HL-60 (cell line): ENCODE measurements around the gene C12orf54.
"Not testable (repeated sequence)": the region's sequence is repeated elsewhere in the genome, so short reads cannot be mapped to it uniquely, and the experiment has no call there.

Experiments used
- CTCF ChIP-seq: IDR thresholded peaks from one replicate; pipeline ENCODE4 v1.5.1; 2011; ENCODE audit warnings: low read length, control low read depth, inconsistent platforms; ENCODE audit not compliant: insufficient read depth
- GABPA ChIP-seq: IDR thresholded peaks from 2 replicates; pipeline ENCODE4 v1.6.1; 2012; ENCODE audit warnings: low read depth

GRCh38 chr12:48520381-48520780, 38.1 kb downstream of the C12orf54 start:
- not testable (repeated sequence) for TF ChIP-seq CTCF, GABPA
